GM23248 (cell line): ENCODE measurements around the gene TRIM65.

Experiments
- EZH2 ChIP-seq: fragments of 200-600 bp; sonication (generic); IDR thresholded peaks from 2 replicates; pipeline ENCODE4 v1.6.1; 2018; ENCODE audit warnings: antibody characterized with exemption, mild to moderate bottlenecking; ENCODE audit not compliant: insufficient read depth, poor library complexity, severe bottlenecking
- EZH2phosphoT487 ChIP-seq: fragments of 200-600 bp; sonication (generic); IDR thresholded peaks from 2 replicates; pipeline ENCODE4 v1.6.1; 2018; ENCODE audit warnings: antibody characterized with exemption, moderate library complexity, mild to moderate bottlenecking, low read depth; ENCODE audit not compliant: insufficient read depth

DNA sequence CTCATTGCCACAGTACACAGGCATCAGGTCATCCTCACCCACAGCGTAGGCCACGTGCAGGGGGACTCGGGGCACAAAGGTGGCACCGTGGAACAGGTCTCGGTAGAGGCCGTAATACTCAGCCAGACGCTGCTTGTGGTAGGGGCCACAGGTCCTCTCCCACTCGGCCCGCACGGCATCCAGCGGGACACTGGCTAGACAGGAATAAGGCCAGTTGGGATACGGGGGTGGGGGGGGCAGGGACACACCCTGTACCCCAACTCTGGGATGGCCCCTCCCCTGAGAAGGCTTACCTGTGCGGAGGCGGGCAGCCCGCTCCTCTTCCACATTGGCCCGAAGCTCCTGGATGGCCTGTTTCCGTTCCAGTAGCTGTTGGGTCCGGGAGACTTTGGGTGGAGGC lies 5.0 kb upstream of the TRIM65 start:
- TF ChIP-seq EZH2phosphoT487 = no peak
- TF ChIP-seq EZH2 = no peak
